SU-DHL-6 (cell line): ENCODE data around the gene TALDO1.

Experiments
- CTCF ChIP-seq: fragments of 200-600 bp; sonication (generic); IDR thresholded peaks from one replicate; pipeline ENCODE4 v1.5.1; 2017; ENCODE audit warnings: antibody characterized with exemption, mild to moderate bottlenecking, low read length, moderate library complexity; ENCODE audit not compliant: insufficient read depth, poor library complexity, severe bottlenecking
- EZH2phosphoT487 ChIP-seq: fragments of 200-600 bp; sonication (generic), shearing (Covaris generic); conservative IDR thresholded peaks from 2 replicates; pipeline ENCODE4 v1.6.1; 2018; ENCODE audit warnings: mild to moderate bottlenecking, antibody characterized with exemption, low read length, moderate library complexity, mixed read lengths

GRCh38 chr11:786235-787083 is 39.2 kb downstream of the TALDO1 start:
- TF ChIP-seq EZH2phosphoT487 (no peak), CTCF (no peak)
